IMR-90 (cell line): ENCODE data around the gene CTNND2. TPM values are rescaled to one million over a fixed set of nuclear protein-coding genes. Genes with fewer than 3 reads are reported as not detected.

Experiments
- ATAC-seq: fragments of 200-7000 bp; cut with Tn5 transposase; 2 replicates; pipeline ENCODE4 v1.9.1; 2020; ENCODE audit warnings: low read depth, mild to moderate bottlenecking, moderate library complexity
- BruUV-seq: library from RNA; stranded (reverse); fragments of 400-500 nt; replicated peaks from 2 replicates; lab custom pipeline; 2021; lab: Mats Ljungman, UMichigan
- CTCF ChIA-PET: fragments of 300-600 bp; formaldehyde crosslinking; extraction: SDS; loops from one replicate; lab custom pipeline; 2021; ENCODE audit warnings: antibody characterized with exemption; lab: Yijun Ruan, JAX
- POLR2A ChIA-PET: fragments of 300-600 bp; sonication (Branson Sonifier 250); formaldehyde crosslinking; loops from one replicate; lab custom pipeline; 2022; ENCODE audit warnings: antibody characterized with exemption; ENCODE audit not compliant: unreplicated experiment; lab: Charles Lee
- DNase-seq: peaks from one replicate; pipeline ENCODE4 v3.0.0; 2013
- H2AFZ ChIP-seq: replicated peaks from 2 replicates; pipeline ENCODE3; 2013; ENCODE audit warnings: low read length, mild to moderate bottlenecking; ENCODE audit not compliant: poor library complexity
- H2AK5ac ChIP-seq: 2 replicates; pipeline ENCODE4 v1.6.1; 2013; ENCODE audit warnings: low read depth, low read length, inconsistent platforms
- H2AK9ac ChIP-seq: replicated peaks from 2 replicates; pipeline ENCODE3; 2013; ENCODE audit warnings: mild to moderate bottlenecking, low read depth, low read length, moderate library complexity; ENCODE audit not compliant: poor library complexity
- H2BK120ac ChIP-seq: 2 replicates; pipeline ENCODE4 v1.6.1; 2013; ENCODE audit warnings: low read depth, low read length, inconsistent platforms
- H2BK15ac ChIP-seq: 3 replicates; pipeline ENCODE4 v1.6.1; 2013; ENCODE audit warnings: low read depth, low read length, inconsistent platforms
- H2BK20ac ChIP-seq: 2 replicates; pipeline ENCODE4 v1.6.1; 2013; ENCODE audit warnings: low read depth, mild to moderate bottlenecking, inconsistent platforms, low read length, moderate library complexity
- H2BK5ac ChIP-seq: 2 replicates; pipeline ENCODE4 v1.6.1; 2013; ENCODE audit warnings: mild to moderate bottlenecking, low read depth, low read length, inconsistent platforms; ENCODE audit not compliant: poor library complexity, severe bottlenecking
- H3K14ac ChIP-seq: replicated peaks from 2 replicates; pipeline ENCODE4 v1.6.1; 2013; ENCODE audit warnings: low read depth, low read length, inconsistent platforms
- H3K18ac ChIP-seq: 2 replicates; pipeline ENCODE4 v1.6.1; 2013; ENCODE audit warnings: low read depth, low read length, control low read depth
- H3K23ac ChIP-seq: 2 replicates; pipeline ENCODE4 v1.6.1; 2013; ENCODE audit warnings: low read depth, low read length, inconsistent platforms
- H3K27ac ChIP-seq: 2 replicates; pipeline ENCODE4 v1.5.1; 2013; ENCODE audit warnings: mild to moderate bottlenecking, control low read depth, low read length; ENCODE audit not compliant: insufficient read depth
- H3K27me3 ChIP-seq: 2 replicates; pipeline ENCODE4 v1.6.1; 2013; ENCODE audit warnings: low read length; ENCODE audit not compliant: control insufficient read depth, insufficient read depth
- H3K36me3 ChIP-seq: 2 replicates; pipeline ENCODE4 v1.6.1; 2013; ENCODE audit warnings: low read length, mixed read lengths; ENCODE audit not compliant: control insufficient read depth, insufficient read depth
- H3K4ac ChIP-seq: 2 replicates; pipeline ENCODE4 v1.6.1; 2013; ENCODE audit warnings: low read depth, low read length, inconsistent platforms
- H3K4me1 ChIP-seq: 2 replicates; pipeline ENCODE4 v1.6.1; 2013; ENCODE audit warnings: low read length, mixed read lengths; ENCODE audit not compliant: control insufficient read depth, insufficient read depth
- H3K4me2 ChIP-seq: 2 replicates; pipeline ENCODE4 v1.6.1; 2013; ENCODE audit warnings: low read depth, mild to moderate bottlenecking, control low read depth, low read length, moderate library complexity
- H3K4me3 ChIP-seq: 2 replicates; pipeline ENCODE4 v1.5.1; 2013; ENCODE audit warnings: low read depth, mild to moderate bottlenecking, control low read depth, low read length, moderate library complexity; ENCODE audit not compliant: insufficient read depth
- H3K56ac ChIP-seq: 2 replicates; pipeline ENCODE4 v1.6.1; 2013; ENCODE audit warnings: low read length, inconsistent platforms; ENCODE audit not compliant: insufficient read depth; ENCODE audit errors: extremely low read depth
- H3K79me1 ChIP-seq, 2 experiments: 2 replicates each; pipeline ENCODE4 v1.6.1; 2013; ENCODE audit warnings: low read length in 2 of 2, inconsistent platforms in 1 of 2, low read depth in 1 of 2
- H3K9ac ChIP-seq: 2 replicates; pipeline ENCODE4 v1.6.1; 2013; ENCODE audit warnings: low read depth, low read length, control low read depth
- H3K9me1 ChIP-seq: 2 replicates; pipeline ENCODE4 v1.6.1; 2013; ENCODE audit warnings: low read length, inconsistent platforms; ENCODE audit not compliant: insufficient read depth
- H3K9me3 ChIP-seq: 2 replicates; pipeline ENCODE4 v1.6.1; 2013; ENCODE audit warnings: low read length; ENCODE audit not compliant: control insufficient read depth, insufficient read depth
- H4K20me1 ChIP-seq: 2 replicates; pipeline ENCODE4 v1.6.1; 2013; ENCODE audit warnings: low read length, inconsistent platforms; ENCODE audit not compliant: insufficient read depth
- H4K5ac ChIP-seq: 2 replicates; pipeline ENCODE4 v1.6.1; 2013; ENCODE audit warnings: mild to moderate bottlenecking, low read depth, low read length, control low read depth
- H4K8ac ChIP-seq, 2 experiments: 2 replicates each; pipeline ENCODE4 v1.6.1; 2013; ENCODE audit warnings: low read depth in 2 of 2, low read length in 2 of 2, control low read depth in 1 of 2, inconsistent platforms in 1 of 2
- H4K91ac ChIP-seq: 2 replicates; pipeline ENCODE4 v1.6.1; 2013; ENCODE audit warnings: low read depth, low read length, inconsistent platforms; ENCODE audit not compliant: insufficient read depth
- CEBPB ChIP-seq: IDR thresholded peaks from 2 replicates; pipeline ENCODE4 v1.6.1; 2012; ENCODE audit warnings: low read depth, low read length, improper control_type of control experiment
- CHD1 ChIP-seq: IDR thresholded peaks from 2 replicates; pipeline ENCODE4 v1.6.1; 2012; ENCODE audit warnings: low read depth, low read length, improper control_type of control experiment
- RAD21 ChIP-seq: IDR thresholded peaks from 2 replicates; pipeline ENCODE4 v1.6.1; 2012; ENCODE audit warnings: low read length, improper control_type of control experiment
- RCOR1 ChIP-seq: IDR thresholded peaks from 2 replicates; pipeline ENCODE4 v1.6.1; 2012; ENCODE audit warnings: mild to moderate bottlenecking, low read length, improper control_type of control experiment; ENCODE audit not compliant: insufficient replicate concordance
- RFX5 ChIP-seq: IDR thresholded peaks from 2 replicates; pipeline ENCODE4 v1.8.0; 2012; ENCODE audit warnings: low read depth, mild to moderate bottlenecking, low read length, moderate library complexity
- SMC3 ChIP-seq: fragments of 150-350 bp; IDR thresholded peaks from 2 replicates; pipeline ENCODE4 v1.6.1; 2016; ENCODE audit warnings: low read depth, mild to moderate bottlenecking, antibody characterized with exemption, low read length, moderate library complexity
- WGBS, 2 experiments: methylation state at CpG; one replicate each; pipeline versions ENCODE4 v1.1.5 to v1.1.7; 2013; ENCODE audit warnings: missing lambda C conversion rate in 2 of 2; ENCODE audit not compliant: insufficient read length in 1 of 2; ENCODE audit errors: extremely low coverage in 2 of 2; 5-methylcytosine and 5-hydroxymethylcytosine counted together
- dilution Hi-C: fragments of 300-500 bp; cut with HindIII; formaldehyde crosslinking; loops from one replicate; pipeline ENCODE4 v1.14.3; 2018; ENCODE audit warnings: low sequenced_read_pairs; ENCODE audit not compliant: unreplicated experiment
- in situ Hi-C: fragments of 300-500 bp; cut with MboI; formaldehyde crosslinking; loops from 3 replicates; pipeline ENCODE4 v1.14.3; 2019; ENCODE audit warnings: low sequenced_read_pairs, inconsistent platforms, mixed read lengths
- intact Hi-C: fragments of 100-400 bp; cut with micrococcal nuclease; formaldehyde crosslinking; loops from 2 replicates; pipeline ENCODE4 v1.10.0; 2022
- polyA plus RNA-seq, 3 experiments: library from polyadenylated mRNA; depleted of rRNA; stranded (reverse); fragments of >200 nt; gene quantifications; 2 replicates each; pipeline ENCODE4 v1.2.3, GENCODE V29; 2012; ENCODE audit warnings: low replicate concordance in 1 of 3
- total RNA-seq: library from RNA; depleted of rRNA; stranded (reverse); fragments of >200 nt; gene quantifications from 2 replicates; pipeline ENCODE4 v1.2.3, GENCODE V29; 2012

The CTNND2 gene
- total and polyA plus RNA-seq, 2 of the 4 experiments (the other 2 are of a cell fraction) = not detected

DNA sequence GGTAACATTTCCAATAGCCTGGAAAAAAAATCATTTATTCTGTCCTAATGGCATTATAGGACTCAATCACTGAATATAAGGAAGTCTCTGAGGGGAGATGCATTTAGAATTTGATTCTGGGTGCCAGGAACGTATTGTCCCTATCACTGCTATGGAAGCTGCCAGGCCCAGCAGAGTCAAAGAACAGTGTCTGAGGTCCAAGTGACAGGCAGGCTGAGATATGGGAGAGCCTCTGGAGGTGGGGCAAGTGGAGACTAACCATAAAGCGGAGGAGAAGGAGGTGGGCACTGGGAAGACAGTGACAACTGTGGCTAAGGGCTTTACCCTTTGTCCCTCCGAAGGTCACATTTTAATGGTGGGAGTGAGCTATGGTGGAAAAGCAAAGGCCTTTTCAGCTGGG, 505.5 kb downstream of the CTNND2 start:
- Histone ChIP-seq H3K9me1 (no peaks in the 10 kb centered on the region), H4K8ac (no peak overlapping the region), H4K20me1 (no peaks in the 10 kb centered on the region), H3K4me2 (no peak overlapping the region), H3K9me3 (no peaks in the 10 kb centered on the region; the same call in 1 of the 2 replicates), H4K5ac (no peak overlapping the region), H3K9ac (no peak overlapping the region), H3K14ac (no peak overlapping the region), H3K4me1 (no peaks in the 10 kb centered on the region), H4K91ac (no peak overlapping the region), H3K4ac (no peak overlapping the region), H3K18ac (no peak overlapping the region), H2BK20ac (no peak overlapping the region), H2AK9ac (no peak overlapping the region), H2AFZ (no peak overlapping the region), H2AK5ac (no peak overlapping the region), H2BK15ac (no peak overlapping the region), H2BK5ac (no peak overlapping the region), H3K79me1 (no peaks in the 10 kb centered on the region), H3K27me3 (no peaks in the 10 kb centered on the region), H3K23ac (no peak overlapping the region), H3K4me3 (no peak overlapping the region), H2BK120ac (no peak overlapping the region), H3K36me3 (no peaks in the 10 kb centered on the region), H3K27ac (no peak overlapping the region), H3K56ac (no peak overlapping the region)
- in situ Hi-C loops = no loop called here
- intact Hi-C loops = no loop called here
- no peak for ATAC-seq
- ChIA-PET POLR2A (no interaction called here), CTCF (no interaction called here)
- no TSS peak for BruUV-seq
- dilution Hi-C loops = no loop called here
- DNase-seq = no peak
- 21% methylated on average over 2 of the region's 3 CpGs; no CpG with 5 or more reads in 1 of the 2 experiments for WGBS, 2 experiments
- TF ChIP-seq CEBPB = no peak
- no peak for TF ChIP-seq RFX5
- no peak for TF ChIP-seq RCOR1
- TF ChIP-seq RAD21 = no peak
- no peak for TF ChIP-seq SMC3
- no peak for TF ChIP-seq CHD1
